HuH-7 (cell line): ENCODE results near the gene MSH2.

Experiments
- DNase-seq: peaks from one replicate; pipeline ENCODE4 v3.0.0; 2011; ENCODE audit warnings: low spot score

Gene MSH2

DNA sequence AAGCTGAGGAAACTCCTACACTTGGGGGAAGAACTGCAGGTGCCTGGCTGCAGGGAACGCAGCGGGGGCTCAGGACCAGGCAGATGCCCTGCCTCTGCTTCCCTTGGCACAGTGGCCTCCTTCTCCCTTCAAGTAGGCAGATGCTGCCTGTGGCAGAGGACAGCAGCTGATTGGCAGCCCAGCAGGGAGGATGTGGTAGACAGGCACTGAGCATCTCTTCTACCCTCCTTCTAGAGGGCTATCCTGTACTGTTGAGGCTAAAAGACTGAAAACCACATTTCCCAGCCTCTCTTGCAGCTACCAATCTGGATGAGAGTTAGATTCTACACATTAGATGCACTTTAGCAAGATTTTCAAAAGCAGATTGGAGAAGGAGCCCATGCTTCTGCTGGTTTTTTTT is 105.7 kb downstream of the MSH2 start:
- no peak for DNase-seq

DNA sequence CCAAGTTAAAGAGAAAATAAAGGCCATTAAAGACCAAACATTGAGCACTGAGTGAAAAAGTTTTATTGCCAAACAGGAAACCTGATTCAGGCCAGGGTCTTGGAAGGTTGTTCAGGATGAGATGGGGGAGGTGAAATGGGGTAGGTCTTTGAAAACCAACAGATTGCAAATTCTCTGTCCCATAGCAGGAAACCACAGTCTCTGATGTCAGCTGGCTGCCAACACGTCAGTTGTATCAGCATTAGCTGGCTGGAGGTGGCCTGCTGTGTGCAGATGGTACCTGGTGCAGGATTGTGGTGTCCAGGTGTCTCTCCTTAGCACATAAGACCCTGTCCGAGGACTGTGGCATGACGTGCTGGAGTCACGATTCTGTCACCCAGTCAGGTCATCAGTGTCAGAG is 106.3 kb downstream of the MSH2 start:
- DNase-seq: no peak

- no peak for DNase-seq
Measured at GRCh38 chr2:47509821-47510385, 106.9 kb downstream of the MSH2 start.

GRCh38 chr2:47510745-47511144 is 107.8 kb downstream of the MSH2 start:
- DNase-seq: peak; percentile 15

GRCh38 chr2:47512581-47513083 is 109.7 kb downstream of the MSH2 start:
- no peak for DNase-seq

- DNase-seq: no peak
Measured at GRCh38 chr2:47513981-47514520, 111.1 kb downstream of the MSH2 start.

DNA sequence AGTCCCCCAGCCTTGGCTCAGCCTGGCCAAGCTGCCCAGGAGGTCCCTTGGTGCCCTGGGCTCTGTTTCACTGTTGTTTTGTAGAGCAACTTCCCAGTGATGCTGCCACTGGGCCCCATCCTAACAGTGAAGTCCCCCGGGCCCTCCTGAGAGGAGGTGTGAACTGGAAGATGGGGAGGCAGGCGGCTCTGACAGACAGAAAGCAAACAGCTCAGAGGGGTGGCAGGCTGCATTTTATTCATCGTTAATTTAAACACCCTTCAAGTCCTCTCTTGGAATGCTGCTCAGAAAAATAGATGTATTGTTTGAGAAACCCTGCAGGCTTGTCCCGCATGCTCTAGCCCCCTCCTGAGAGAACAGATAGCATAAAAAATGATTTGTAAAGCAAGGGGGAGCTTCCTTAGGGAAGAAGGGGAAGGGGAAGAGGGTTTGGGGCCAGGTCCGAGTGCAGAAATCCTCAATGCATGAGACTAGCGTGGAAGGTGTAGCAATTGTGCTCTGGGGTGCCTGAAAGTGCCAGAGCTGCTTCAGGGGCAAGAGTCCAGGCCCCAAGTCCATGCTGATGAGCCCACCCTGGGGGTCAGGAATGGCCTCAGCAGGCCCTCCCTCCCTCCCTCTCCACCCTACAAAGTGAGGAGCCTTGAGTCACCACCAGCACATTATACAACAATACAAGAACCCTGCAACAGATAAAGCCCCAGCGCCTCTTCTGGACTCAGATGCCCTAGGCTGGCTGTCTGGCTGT is 113.6 kb downstream of the MSH2 start:
- DNase-seq: no peak

GRCh38 chr2:47518497-47519146 is 115.7 kb downstream of the MSH2 start:
- DNase-seq: no peak

DNA sequence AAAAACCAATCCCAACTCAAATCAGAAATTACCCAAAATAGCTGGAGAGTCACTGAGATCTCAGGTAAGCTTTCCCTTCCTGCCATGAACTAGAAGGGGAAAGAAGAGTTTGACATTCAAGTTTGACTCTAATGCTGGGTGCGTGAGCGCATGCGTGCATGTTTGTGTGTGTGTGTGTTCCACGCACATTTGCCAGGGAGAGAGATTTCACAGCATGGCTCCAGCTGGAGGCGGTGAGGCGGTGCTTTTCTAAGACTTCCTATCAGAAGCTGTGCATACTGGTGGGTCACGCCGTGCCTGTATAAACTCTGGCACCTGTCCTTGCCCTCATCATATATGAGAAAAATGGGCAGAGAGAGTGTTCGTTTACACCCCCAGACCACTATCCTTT is 116.2 kb downstream of the MSH2 start:
- no peak for DNase-seq

GRCh38 chr2:47519604-47520301 is 116.8 kb downstream of the MSH2 start:
- no peak for DNase-seq

DNA sequence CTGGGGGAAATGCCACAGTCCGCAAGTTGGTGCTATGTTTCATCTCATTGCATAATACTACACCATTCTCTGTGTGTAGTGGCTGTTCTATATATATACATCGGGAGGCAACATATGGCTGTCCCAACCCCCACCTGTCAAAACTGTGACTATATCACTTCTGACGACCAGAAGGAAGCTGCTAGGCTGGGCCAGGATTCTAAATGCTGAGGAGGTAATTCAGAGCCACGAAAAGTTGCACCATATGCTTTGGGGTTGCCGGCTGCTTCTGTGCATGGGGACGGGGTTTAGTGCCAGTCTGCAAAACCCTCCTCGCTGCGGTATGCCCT is 117.3 kb downstream of the MSH2 start:
- DNase-seq: no peak

- no peak for DNase-seq
Measured at GRCh38 chr2:47520825-47521665, 118.1 kb downstream of the MSH2 start.

- DNase-seq: no peak
Measured at GRCh38 chr2:47521666-47522285, 118.8 kb downstream of the MSH2 start.

- DNase-seq: no peak
Measured at GRCh38 chr2:47525167-47525566, 122.2 kb downstream of the MSH2 start.

GRCh38 chr2:47528455-47528854 is 125.5 kb downstream of the MSH2 start:
- DNase-seq: no peak

DNA sequence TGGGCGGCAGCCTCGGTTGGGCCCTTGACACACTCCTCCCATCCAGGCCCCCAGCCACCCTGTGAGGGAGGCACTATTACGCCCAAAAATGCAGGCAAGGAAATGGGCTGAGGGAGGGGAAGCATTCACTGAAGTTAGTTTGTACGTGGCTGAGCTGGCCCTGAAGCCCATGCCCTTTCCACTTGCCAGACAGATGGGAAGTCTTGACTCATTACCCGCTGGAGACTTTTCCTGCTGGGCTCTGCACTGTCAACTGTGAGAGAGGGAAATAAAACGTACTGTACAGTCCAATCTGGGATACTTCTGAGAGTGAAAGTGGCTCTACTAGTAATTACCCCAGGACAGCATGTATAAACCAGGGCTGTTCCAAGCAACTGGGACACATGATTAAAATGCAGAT is 125.9 kb downstream of the MSH2 start:
- DNase-seq: no peak

- DNase-seq: no peak
Measured at GRCh38 chr2:47530105-47530760, 127.3 kb downstream of the MSH2 start.

GRCh38 chr2:47531378-47532042 is 128.6 kb downstream of the MSH2 start:
- no peak for DNase-seq
